ENCODE measurements around the gene HS3ST4.

HS3ST4 gene

GRCh38 chr16:25691519-25692091 lies at the start of gene HS3ST4:
TSS of gene HS3ST4 (plus strand) at chr16:25691959.
- peak in 11 of 51 donors; percentile 4 to 66 (median 17) for DNase-seq

- DNase-seq, result no peak
Observed at GRCh38 chr16:25643633-25644032, 48.1 kb upstream of the HS3ST4 start.

- no peak for DNase-seq
Observed at GRCh38 chr16:25656639-25657038, 35.1 kb upstream of the HS3ST4 start.

GRCh38 chr16:25676820-25677219 lies 14.9 kb upstream of the HS3ST4 start:
- no peak for DNase-seq

GRCh38 chr16:25679511-25679910 lies 12.2 kb upstream of the HS3ST4 start:
- DNase-seq, result no peak

GRCh38 chr16:25689137-25689836 lies 2.5 kb upstream of the HS3ST4 start:
- DNase-seq, result no peak

GRCh38 chr16:25690552-25691143 lies 1.1 kb upstream of the HS3ST4 start:
- peak in 1 of 51 donors; percentile 0 for DNase-seq

- peak in 1 of 51 donors; percentile 1 for DNase-seq
Observed at GRCh38 chr16:25692351-25692741, 587 bp downstream of the HS3ST4 start.

GRCh38 chr16:25692742-25693508 lies 1.2 kb downstream of the HS3ST4 start:
- DNase-seq, result no peak

GRCh38 chr16:25693631-25694030 lies 1.9 kb downstream of the HS3ST4 start:
- no peak for DNase-seq

- no peak for DNase-seq
Observed at GRCh38 chr16:25699069-25699468, 7.3 kb downstream of the HS3ST4 start.

- DNase-seq, result no peak
Observed at GRCh38 chr16:25700547-25700946, 8.8 kb downstream of the HS3ST4 start.

- no peak for DNase-seq
Observed at GRCh38 chr16:25707553-25707952, 15.8 kb downstream of the HS3ST4 start.

GRCh38 chr16:25707982-25708583 lies 16.3 kb downstream of the HS3ST4 start:
- DNase-seq, result no peak

GRCh38 chr16:25709213-25709612 lies 17.5 kb downstream of the HS3ST4 start:
- no peak for DNase-seq

- DNase-seq, result no peak
Observed at GRCh38 chr16:25713785-25714570, 22.2 kb downstream of the HS3ST4 start.

- DNase-seq, result peak in 1 of 51 donors; percentile 9
Observed at GRCh38 chr16:25716186-25716585, 24.4 kb downstream of the HS3ST4 start.

- DNase-seq, result peak in 1 of 51 donors; percentile 20
Observed at GRCh38 chr16:25721439-25721838, 29.7 kb downstream of the HS3ST4 start.

- no peak for DNase-seq
Observed at GRCh38 chr16:25726430-25727098, 34.8 kb downstream of the HS3ST4 start.

GRCh38 chr16:25729188-25729915 lies 37.6 kb downstream of the HS3ST4 start:
- no peak for DNase-seq
